KMS-11 (cell line): ENCODE data around the gene IL4.
A peak's percentile ranks its signal among the peaks of the same experiment; 100 is the strongest.

ENCODE experiments used
- H2AFZ ChIP-seq: fragments of 200-600 bp; sonication (generic); 2 replicates; pipeline ENCODE4 v1.6.1; 2016; ENCODE audit warnings: antibody characterized with exemption, mixed run types, low read depth
- H3K27ac ChIP-seq: fragments of 200-600 bp; sonication (generic); 2 replicates; pipeline ENCODE4 v1.6.1; 2016; ENCODE audit warnings: mild to moderate bottlenecking, mixed run types
- H3K27me3 ChIP-seq: fragments of 200-600 bp; sonication (generic); 2 replicates; pipeline ENCODE4 v1.6.1; 2017; ENCODE audit warnings: mild to moderate bottlenecking, low read depth, mixed run types, moderate library complexity; ENCODE audit not compliant: insufficient read depth
- H3K36me3 ChIP-seq: fragments of 200-600 bp; sonication (generic); 2 replicates; pipeline ENCODE4 v1.6.1; 2017; ENCODE audit warnings: mild to moderate bottlenecking, mixed run types; ENCODE audit not compliant: insufficient read depth
- H3K4me1 ChIP-seq: fragments of 200-600 bp; sonication (generic); 2 replicates; pipeline ENCODE4 v1.6.1; 2016; ENCODE audit warnings: mild to moderate bottlenecking, low read depth, mixed run types; ENCODE audit not compliant: poor library complexity, severe bottlenecking
- H3K4me2 ChIP-seq: fragments of 200-600 bp; sonication (generic); 2 replicates; pipeline ENCODE4 v1.7.0; 2016; ENCODE audit warnings: mild to moderate bottlenecking, mixed run types
- H3K4me3 ChIP-seq: fragments of 200-600 bp; sonication (generic); IDR thresholded peaks from 2 replicates; pipeline ENCODE4 v1.6.1; 2017; ENCODE audit warnings: low read depth, low read length, mixed read lengths; ENCODE audit not compliant: insufficient read depth
- H3K79me2 ChIP-seq: fragments of 200-600 bp; sonication (generic); 2 replicates; pipeline ENCODE4 v1.6.1; 2016; ENCODE audit warnings: low read depth, mixed run types; ENCODE audit not compliant: insufficient read depth
- H3K9ac ChIP-seq: fragments of 200-600 bp; sonication (generic); 2 replicates; pipeline ENCODE4 v1.6.1; 2016; ENCODE audit warnings: mild to moderate bottlenecking, mixed run types
- H4K20me1 ChIP-seq: fragments of 200-600 bp; sonication (generic); 2 replicates; pipeline ENCODE4 v1.6.1; 2016; ENCODE audit warnings: mild to moderate bottlenecking, mixed run types; ENCODE audit not compliant: insufficient read depth
- TF ChIP-seq, protein P1 (sequence below): fragments of 200-600 bp; sonication (generic); conservative IDR thresholded peaks from 2 replicates; pipeline ENCODE4 v1.6.1; 2017; ENCODE audit warnings: low read depth, mild to moderate bottlenecking, antibody characterized with exemption, low read length, moderate library complexity, mixed read lengths

Gene IL4

DNA sequence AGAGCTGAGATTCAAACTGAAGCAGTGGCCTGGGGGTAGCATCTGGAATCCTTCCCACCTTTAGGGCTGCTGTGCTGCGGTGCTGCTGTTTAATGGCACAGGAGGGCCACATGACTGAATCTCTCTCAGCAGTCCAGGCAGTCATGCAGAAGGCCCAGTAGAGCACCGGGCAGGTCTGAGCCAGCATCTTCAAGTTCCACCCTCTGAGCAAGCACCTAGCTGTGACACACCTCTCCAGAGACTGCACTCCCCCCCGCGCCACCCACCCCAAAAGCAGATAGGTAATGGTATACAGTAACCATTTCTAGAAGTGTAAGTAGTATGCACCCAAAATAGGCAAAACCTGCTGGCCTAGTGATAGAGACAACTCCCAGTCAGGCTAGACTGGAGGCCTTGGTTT lies 8.2 kb downstream of the IL4 start:
- TF ChIP-seq, protein P1, sequence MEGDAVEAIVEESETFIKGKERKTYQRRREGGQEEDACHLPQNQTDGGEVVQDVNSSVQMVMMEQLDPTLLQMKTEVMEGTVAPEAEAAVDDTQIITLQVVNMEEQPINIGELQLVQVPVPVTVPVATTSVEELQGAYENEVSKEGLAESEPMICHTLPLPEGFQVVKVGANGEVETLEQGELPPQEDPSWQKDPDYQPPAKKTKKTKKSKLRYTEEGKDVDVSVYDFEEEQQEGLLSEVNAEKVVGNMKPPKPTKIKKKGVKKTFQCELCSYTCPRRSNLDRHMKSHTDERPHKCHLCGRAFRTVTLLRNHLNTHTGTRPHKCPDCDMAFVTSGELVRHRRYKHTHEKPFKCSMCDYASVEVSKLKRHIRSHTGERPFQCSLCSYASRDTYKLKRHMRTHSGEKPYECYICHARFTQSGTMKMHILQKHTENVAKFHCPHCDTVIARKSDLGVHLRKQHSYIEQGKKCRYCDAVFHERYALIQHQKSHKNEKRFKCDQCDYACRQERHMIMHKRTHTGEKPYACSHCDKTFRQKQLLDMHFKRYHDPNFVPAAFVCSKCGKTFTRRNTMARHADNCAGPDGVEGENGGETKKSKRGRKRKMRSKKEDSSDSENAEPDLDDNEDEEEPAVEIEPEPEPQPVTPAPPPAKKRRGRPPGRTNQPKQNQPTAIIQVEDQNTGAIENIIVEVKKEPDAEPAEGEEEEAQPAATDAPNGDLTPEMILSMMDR, result no peak
- Histone ChIP-seq H3K4me2 (no peak overlapping the region), H3K4me3 (no peak overlapping the region), H3K9ac (no peak overlapping the region), H3K27me3 (no peaks in the 10 kb centered on the region), H3K4me1 (peaks cover 14% of the 10 kb centered on the region), H3K36me3 (no peaks in the 10 kb centered on the region), H2AFZ (no peak overlapping the region), H3K27ac (no peak overlapping the region), H4K20me1 (no peaks in the 10 kb centered on the region), H3K79me2 (no peaks in the 10 kb centered on the region)

DNA sequence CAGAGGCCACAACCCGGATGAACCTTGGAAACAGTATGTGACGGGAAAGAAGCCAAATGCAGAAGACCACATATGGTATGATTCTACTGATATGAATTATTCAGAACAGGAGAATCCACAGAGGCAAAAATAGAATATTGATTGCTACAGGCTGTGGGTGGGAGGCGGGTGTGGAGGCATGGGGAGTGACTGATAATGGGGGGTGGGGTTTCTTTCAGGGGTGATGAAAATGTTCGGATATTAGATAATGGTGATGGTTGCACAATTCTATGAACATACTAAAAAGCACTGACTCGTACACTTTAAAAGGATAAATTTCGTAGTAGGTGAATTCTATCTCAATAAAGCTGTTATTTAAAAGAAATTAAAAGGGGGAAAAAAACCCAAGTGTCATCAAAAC lies 10.7 kb downstream of the IL4 start:
- no peaks in the 10 kb centered on the region for H3K27me3 ChIP-seq
- H3K27ac ChIP-seq, result no peak overlapping the region
- no peak overlapping the region for H2AFZ ChIP-seq
- H3K4me3 ChIP-seq, result no peak overlapping the region
- no peak overlapping the region for H3K9ac ChIP-seq
- H3K79me2 ChIP-seq, result no peaks in the 10 kb centered on the region
- peaks cover 14% of the 10 kb centered on the region for H3K4me1 ChIP-seq
- H3K4me2 ChIP-seq, result peak overlapping the region; percentile 54; the same call in 1 of the 2 replicates
- H4K20me1 ChIP-seq, result no peaks in the 10 kb centered on the region
- TF ChIP-seq, protein P1, result no peak
- H3K36me3 ChIP-seq, result no peaks in the 10 kb centered on the region

GRCh38 chr5:132684922-132685720 lies 11.3 kb downstream of the IL4 start:
- Histone ChIP-seq H2AFZ (no peak overlapping the region), H3K4me2 (peak overlapping the region; percentile 54), H3K4me1 (peaks cover 14% of the 10 kb centered on the region), H3K27me3 (no peaks in the 10 kb centered on the region), H4K20me1 (no peaks in the 10 kb centered on the region), H3K79me2 (no peaks in the 10 kb centered on the region), H3K27ac (no peak overlapping the region), H3K9ac (no peak overlapping the region), H3K36me3 (no peaks in the 10 kb centered on the region), H3K4me3 (no peak overlapping the region)
- TF ChIP-seq, protein P1, result no peak

DNA sequence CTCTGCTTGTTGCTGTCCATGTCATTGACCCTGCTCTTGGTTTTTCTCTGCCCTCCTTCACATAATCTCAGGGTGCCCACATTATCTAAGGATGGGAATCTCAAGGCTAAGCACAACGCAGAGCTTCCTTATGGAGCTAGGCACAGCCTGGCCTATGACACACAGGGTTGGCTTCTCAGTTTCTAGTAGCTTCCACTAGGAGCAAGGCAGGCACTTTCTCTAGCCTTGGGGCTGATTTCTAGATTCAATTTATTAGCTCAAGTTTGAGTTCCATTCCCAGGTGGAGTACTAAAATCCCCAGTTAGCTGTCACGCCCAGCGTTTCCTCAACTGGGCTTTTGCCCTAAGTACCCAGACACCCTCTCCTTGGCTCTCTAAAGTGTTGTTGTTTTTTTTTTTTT lies 12.4 kb downstream of the IL4 start:
- H3K4me3 ChIP-seq, result no peak overlapping the region
- no peaks in the 10 kb centered on the region for H4K20me1 ChIP-seq
- peaks cover 14% of the 10 kb centered on the region for H3K4me1 ChIP-seq
- no peaks in the 10 kb centered on the region for H3K36me3 ChIP-seq
- no peaks in the 10 kb centered on the region for H3K79me2 ChIP-seq
- TF ChIP-seq, protein P1, result no peak
- no peak overlapping the region for H3K4me2 ChIP-seq
- no peak overlapping the region for H3K9ac ChIP-seq
- H3K27ac ChIP-seq, result no peak overlapping the region
- no peaks in the 10 kb centered on the region for H3K27me3 ChIP-seq
- H2AFZ ChIP-seq, result no peak overlapping the region
